WTC11 (cell line): Measurements from ENCODE around the gene TIMP2. TPM values are rescaled to one million over a fixed set of nuclear protein-coding genes. Genes with fewer than 3 reads are reported as not detected.

Experiments used
- ATAC-seq: fragments of 200-7000 bp; cut with Tn5 transposase; 2 replicates; pipeline ENCODE4 v1.10.0; 2021; ENCODE audit warnings: mild to moderate bottlenecking, moderate library complexity
- CTCF ChIA-PET: fragments of 300-600 bp; sonication (Branson Sonifier 250); formaldehyde crosslinking; loops from one replicate; lab custom pipeline; 2021; ENCODE audit warnings: antibody characterized with exemption; lab: Charles Lee
- POLR2A ChIA-PET: fragments of 350-600 bp; sonication (Branson Sonifier 250); formaldehyde crosslinking; loops from one replicate; lab custom pipeline; 2021; ENCODE audit warnings: antibody characterized with exemption; lab: Charles Lee
- DNase-seq: peaks from one replicate; pipeline ENCODE4 v3.0.0; 2021; ENCODE audit warnings: low spot score
- H3K27ac Mint-ChIP-seq: 2 replicates; pipeline ENCODE4 v1.8.0; 2021; ENCODE audit warnings: mixed read lengths
- H3K27me3 Mint-ChIP-seq: 2 replicates; pipeline ENCODE4 v1.8.0; 2021; ENCODE audit warnings: low read depth, mild to moderate bottlenecking, moderate library complexity, mixed read lengths
- H3K36me3 Mint-ChIP-seq: 2 replicates; pipeline ENCODE4 v1.8.0; 2021; ENCODE audit warnings: mixed read lengths
- H3K4me1 Mint-ChIP-seq: 2 replicates; pipeline ENCODE4 v1.8.0; 2022; ENCODE audit warnings: mixed read lengths
- H3K4me3 Mint-ChIP-seq: 2 replicates; pipeline ENCODE4 v1.8.0; 2021; ENCODE audit warnings: mild to moderate bottlenecking, moderate library complexity, mixed read lengths
- H3K9me3 Mint-ChIP-seq: 2 replicates; pipeline ENCODE4 v1.8.0; 2021; ENCODE audit warnings: mixed read lengths
- ATF1 ChIP-seq: sonication (generic); formaldehyde crosslinking; IDR thresholded peaks from 2 replicates; pipeline ENCODE4 v1.8.1; 2023; ENCODE audit warnings: mild to moderate bottlenecking, moderate library complexity, missing genetic modification reagents
- ETV6 ChIP-seq: sonication (generic); formaldehyde crosslinking; IDR thresholded peaks from 2 replicates; pipeline ENCODE4 v1.8.1; 2022; ENCODE audit warnings: mild to moderate bottlenecking, missing genetic modification reagents
- FOXJ3 ChIP-seq: sonication (generic); formaldehyde crosslinking; IDR thresholded peaks from 2 replicates; pipeline ENCODE4 v1.9.0; 2021; ENCODE audit warnings: missing genetic modification reagents, mild to moderate bottlenecking, borderline replicate concordance
- GRHL2 ChIP-seq: fragments of 250-450 bp; sonication (Bioruptor Pico); IDR thresholded peaks from 2 replicates; pipeline ENCODE4 v1.8.0; 2022; ENCODE audit warnings: mild to moderate bottlenecking, moderate library complexity; ENCODE audit not compliant: insufficient replicate concordance, severe bottlenecking
- MYBL2 ChIP-seq: sonication (generic); formaldehyde crosslinking; IDR thresholded peaks from 2 replicates; pipeline ENCODE4 v1.8.1; 2023; ENCODE audit warnings: mild to moderate bottlenecking, moderate library complexity, missing genetic modification reagents
- NR1H2 ChIP-seq: sonication (generic); formaldehyde crosslinking; IDR thresholded peaks from 2 replicates; pipeline ENCODE4 v1.9.0; 2021; ENCODE audit warnings: mild to moderate bottlenecking, moderate library complexity, missing genetic modification reagents
- NR2C2 ChIP-seq: sonication (generic); formaldehyde crosslinking; IDR thresholded peaks from 2 replicates; pipeline ENCODE4 v1.8.0; 2022; ENCODE audit warnings: mild to moderate bottlenecking, missing genetic modification reagents
- OVOL2 ChIP-seq: fragments of 250-450 bp; sonication (Bioruptor Pico); IDR thresholded peaks from 2 replicates; pipeline ENCODE4 v1.9.0; 2021; ENCODE audit warnings: mild to moderate bottlenecking, borderline replicate concordance
- TEAD4 ChIP-seq: sonication (generic); formaldehyde crosslinking; IDR thresholded peaks from 2 replicates; pipeline ENCODE4 v1.8.0; 2022; ENCODE audit warnings: mild to moderate bottlenecking, missing genetic modification reagents
- ZNF138 ChIP-seq: sonication (generic); formaldehyde crosslinking; conservative IDR thresholded peaks from 2 replicates; pipeline ENCODE4 v1.8.1; 2022; ENCODE audit warnings: mild to moderate bottlenecking, moderate library complexity, missing genetic modification reagents
- total RNA-seq: library from RNA; stranded (reverse); gene quantifications from 3 replicates; pipeline ENCODE4 v1.2.3, GENCODE V29; 2021
- TF ChIP-seq, protein P1 (sequence below): sonication (generic); formaldehyde crosslinking; IDR thresholded peaks from 2 replicates; pipeline ENCODE4 v1.8.1; 2023; ENCODE audit warnings: mild to moderate bottlenecking, missing genetic modification reagents
- TF ChIP-seq, protein P2 (sequence below): sonication (generic); formaldehyde crosslinking; IDR thresholded peaks from 2 replicates; pipeline ENCODE4 v1.8.0; 2023; ENCODE audit warnings: missing genetic modification reagents, mild to moderate bottlenecking, borderline replicate concordance
- TF ChIP-seq, protein P3 (sequence below): sonication (generic); formaldehyde crosslinking; IDR thresholded peaks from 2 replicates; pipeline ENCODE4 v1.8.0; 2022; ENCODE audit warnings: mild to moderate bottlenecking, missing genetic modification reagents
- TF ChIP-seq, protein P4 (sequence below): sonication (generic); formaldehyde crosslinking; IDR thresholded peaks from 2 replicates; pipeline ENCODE4 v1.8.0; 2022; ENCODE audit warnings: mild to moderate bottlenecking, missing genetic modification reagents
- TF ChIP-seq, protein P5 (sequence below): sonication (generic); formaldehyde crosslinking; IDR thresholded peaks from 2 replicates; pipeline ENCODE4 v1.8.0; 2022; ENCODE audit warnings: missing genetic modification reagents

Gene TIMP2
- total RNA-seq, 1 experiment from 2014 or later, result 37.1 TPM

DNA sequence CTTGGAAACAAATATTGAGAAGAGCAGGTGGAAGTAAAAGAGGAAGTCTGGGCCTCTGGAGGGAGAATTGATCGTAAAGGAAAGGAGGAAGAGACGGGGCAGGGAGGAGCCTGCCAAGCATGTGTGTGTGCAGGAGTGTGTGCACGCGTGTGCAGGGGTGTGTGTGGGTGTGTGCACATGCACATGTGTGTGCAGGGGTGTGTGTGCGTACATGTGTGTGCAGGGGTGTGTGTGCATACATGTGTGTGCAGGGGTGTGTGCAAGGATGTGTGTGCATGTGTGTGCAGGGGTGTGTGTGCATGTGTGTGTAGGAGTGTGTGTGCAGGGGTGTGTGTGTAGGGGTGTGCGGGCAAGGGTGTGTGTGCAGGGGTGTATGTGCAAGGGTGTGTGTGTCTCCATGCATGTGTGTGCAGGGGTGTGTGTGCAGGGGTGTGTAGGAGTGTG lies 32.2 kb downstream of the TIMP2 start:
- ChIA-PET POLR2A (no interaction called here), CTCF (no interaction called here)
- Mint-ChIP-seq H3K4me1 (no peaks in the 10 kb centered on the region), H3K36me3 (no peaks in the 10 kb centered on the region), H3K27me3 (no peaks in the 10 kb centered on the region), H3K4me3 (no peak overlapping the region), H3K9me3 (no peaks in the 10 kb centered on the region), H3K27ac (peak overlapping the region; percentile 46)
- no peak for DNase-seq
- no peak for ATAC-seq
- TF ChIP-seq, protein P1, sequence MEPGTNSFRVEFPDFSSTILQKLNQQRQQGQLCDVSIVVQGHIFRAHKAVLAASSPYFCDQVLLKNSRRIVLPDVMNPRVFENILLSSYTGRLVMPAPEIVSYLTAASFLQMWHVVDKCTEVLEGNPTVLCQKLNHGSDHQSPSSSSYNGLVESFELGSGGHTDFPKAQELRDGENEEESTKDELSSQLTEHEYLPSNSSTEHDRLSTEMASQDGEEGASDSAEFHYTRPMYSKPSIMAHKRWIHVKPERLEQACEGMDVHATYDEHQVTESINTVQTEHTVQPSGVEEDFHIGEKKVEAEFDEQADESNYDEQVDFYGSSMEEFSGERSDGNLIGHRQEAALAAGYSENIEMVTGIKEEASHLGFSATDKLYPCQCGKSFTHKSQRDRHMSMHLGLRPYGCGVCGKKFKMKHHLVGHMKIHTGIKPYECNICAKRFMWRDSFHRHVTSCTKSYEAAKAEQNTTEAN, result peak; percentile 65; the same call in 1 of the 2 replicates
- TF ChIP-seq FOXJ3 (CRISPR knock-in tag), result no peak

DNA sequence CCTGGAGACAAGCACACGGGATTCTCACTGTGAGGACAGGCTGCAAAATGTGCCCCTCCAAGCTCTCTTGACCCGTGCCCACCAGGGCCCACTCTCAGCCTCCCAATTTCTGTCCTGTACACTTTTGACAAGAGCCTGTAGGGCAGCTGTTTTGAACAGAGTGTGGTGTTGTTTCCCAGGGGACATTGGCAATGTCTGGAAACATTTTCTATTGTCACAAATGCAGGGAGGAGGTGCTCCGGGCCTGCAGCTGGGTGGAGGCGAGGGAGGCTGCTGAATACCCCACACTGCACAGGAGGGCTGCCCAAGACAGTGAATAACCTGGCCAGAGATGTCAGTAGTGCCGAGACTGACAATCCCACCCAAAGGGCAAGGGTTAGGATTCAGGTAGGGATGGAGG lies 32.7 kb downstream of the TIMP2 start:
- no peaks in the 10 kb centered on the region for H3K9me3 Mint-ChIP-seq
- TF ChIP-seq, protein P2, sequence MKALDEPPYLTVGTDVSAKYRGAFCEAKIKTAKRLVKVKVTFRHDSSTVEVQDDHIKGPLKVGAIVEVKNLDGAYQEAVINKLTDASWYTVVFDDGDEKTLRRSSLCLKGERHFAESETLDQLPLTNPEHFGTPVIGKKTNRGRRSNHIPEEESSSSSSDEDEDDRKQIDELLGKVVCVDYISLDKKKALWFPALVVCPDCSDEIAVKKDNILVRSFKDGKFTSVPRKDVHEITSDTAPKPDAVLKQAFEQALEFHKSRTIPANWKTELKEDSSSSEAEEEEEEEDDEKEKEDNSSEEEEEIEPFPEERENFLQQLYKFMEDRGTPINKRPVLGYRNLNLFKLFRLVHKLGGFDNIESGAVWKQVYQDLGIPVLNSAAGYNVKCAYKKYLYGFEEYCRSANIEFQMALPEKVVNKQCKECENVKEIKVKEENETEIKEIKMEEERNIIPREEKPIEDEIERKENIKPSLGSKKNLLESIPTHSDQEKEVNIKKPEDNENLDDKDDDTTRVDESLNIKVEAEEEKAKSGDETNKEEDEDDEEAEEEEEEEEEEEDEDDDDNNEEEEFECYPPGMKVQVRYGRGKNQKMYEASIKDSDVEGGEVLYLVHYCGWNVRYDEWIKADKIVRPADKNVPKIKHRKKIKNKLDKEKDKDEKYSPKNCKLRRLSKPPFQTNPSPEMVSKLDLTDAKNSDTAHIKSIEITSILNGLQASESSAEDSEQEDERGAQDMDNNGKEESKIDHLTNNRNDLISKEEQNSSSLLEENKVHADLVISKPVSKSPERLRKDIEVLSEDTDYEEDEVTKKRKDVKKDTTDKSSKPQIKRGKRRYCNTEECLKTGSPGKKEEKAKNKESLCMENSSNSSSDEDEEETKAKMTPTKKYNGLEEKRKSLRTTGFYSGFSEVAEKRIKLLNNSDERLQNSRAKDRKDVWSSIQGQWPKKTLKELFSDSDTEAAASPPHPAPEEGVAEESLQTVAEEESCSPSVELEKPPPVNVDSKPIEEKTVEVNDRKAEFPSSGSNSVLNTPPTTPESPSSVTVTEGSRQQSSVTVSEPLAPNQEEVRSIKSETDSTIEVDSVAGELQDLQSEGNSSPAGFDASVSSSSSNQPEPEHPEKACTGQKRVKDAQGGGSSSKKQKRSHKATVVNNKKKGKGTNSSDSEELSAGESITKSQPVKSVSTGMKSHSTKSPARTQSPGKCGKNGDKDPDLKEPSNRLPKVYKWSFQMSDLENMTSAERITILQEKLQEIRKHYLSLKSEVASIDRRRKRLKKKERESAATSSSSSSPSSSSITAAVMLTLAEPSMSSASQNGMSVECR (CRISPR knock-in tag), result no peak
- TF ChIP-seq, protein P3, sequence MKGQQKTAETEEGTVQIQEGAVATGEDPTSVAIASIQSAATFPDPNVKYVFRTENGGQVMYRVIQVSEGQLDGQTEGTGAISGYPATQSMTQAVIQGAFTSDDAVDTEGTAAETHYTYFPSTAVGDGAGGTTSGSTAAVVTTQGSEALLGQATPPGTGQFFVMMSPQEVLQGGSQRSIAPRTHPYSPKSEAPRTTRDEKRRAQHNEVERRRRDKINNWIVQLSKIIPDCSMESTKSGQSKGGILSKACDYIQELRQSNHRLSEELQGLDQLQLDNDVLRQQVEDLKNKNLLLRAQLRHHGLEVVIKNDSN (CRISPR knock-in tag), result no peak
- no peak for TF ChIP-seq NR1H2
- TF ChIP-seq MYBL2 (CRISPR knock-in tag), result no peak
- no peak for TF ChIP-seq ETV6
- TF ChIP-seq NR2C2 (CRISPR knock-in tag), result no peak
- no peak for TF ChIP-seq ZNF138 (CRISPR knock-in tag)
- TF ChIP-seq ATF1, result no peak
- no peak for TF ChIP-seq TEAD4 (CRISPR knock-in tag)
- TF ChIP-seq, protein P4, sequence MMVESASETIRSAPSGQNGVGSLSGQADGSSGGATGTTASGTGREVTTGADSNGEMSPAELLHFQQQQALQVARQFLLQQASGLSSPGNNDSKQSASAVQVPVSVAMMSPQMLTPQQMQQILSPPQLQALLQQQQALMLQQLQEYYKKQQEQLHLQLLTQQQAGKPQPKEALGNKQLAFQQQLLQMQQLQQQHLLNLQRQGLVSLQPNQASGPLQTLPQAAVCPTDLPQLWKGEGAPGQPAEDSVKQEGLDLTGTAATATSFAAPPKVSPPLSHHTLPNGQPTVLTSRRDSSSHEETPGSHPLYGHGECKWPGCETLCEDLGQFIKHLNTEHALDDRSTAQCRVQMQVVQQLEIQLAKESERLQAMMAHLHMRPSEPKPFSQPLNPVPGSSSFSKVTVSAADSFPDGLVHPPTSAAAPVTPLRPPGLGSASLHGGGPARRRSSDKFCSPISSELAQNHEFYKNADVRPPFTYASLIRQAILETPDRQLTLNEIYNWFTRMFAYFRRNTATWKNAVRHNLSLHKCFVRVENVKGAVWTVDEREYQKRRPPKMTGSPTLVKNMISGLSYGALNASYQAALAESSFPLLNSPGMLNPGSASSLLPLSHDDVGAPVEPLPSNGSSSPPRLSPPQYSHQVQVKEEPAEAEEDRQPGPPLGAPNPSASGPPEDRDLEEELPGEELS (CRISPR knock-in tag), result no peak
- TF ChIP-seq, protein P1, result no peak
- TF ChIP-seq, protein P5, sequence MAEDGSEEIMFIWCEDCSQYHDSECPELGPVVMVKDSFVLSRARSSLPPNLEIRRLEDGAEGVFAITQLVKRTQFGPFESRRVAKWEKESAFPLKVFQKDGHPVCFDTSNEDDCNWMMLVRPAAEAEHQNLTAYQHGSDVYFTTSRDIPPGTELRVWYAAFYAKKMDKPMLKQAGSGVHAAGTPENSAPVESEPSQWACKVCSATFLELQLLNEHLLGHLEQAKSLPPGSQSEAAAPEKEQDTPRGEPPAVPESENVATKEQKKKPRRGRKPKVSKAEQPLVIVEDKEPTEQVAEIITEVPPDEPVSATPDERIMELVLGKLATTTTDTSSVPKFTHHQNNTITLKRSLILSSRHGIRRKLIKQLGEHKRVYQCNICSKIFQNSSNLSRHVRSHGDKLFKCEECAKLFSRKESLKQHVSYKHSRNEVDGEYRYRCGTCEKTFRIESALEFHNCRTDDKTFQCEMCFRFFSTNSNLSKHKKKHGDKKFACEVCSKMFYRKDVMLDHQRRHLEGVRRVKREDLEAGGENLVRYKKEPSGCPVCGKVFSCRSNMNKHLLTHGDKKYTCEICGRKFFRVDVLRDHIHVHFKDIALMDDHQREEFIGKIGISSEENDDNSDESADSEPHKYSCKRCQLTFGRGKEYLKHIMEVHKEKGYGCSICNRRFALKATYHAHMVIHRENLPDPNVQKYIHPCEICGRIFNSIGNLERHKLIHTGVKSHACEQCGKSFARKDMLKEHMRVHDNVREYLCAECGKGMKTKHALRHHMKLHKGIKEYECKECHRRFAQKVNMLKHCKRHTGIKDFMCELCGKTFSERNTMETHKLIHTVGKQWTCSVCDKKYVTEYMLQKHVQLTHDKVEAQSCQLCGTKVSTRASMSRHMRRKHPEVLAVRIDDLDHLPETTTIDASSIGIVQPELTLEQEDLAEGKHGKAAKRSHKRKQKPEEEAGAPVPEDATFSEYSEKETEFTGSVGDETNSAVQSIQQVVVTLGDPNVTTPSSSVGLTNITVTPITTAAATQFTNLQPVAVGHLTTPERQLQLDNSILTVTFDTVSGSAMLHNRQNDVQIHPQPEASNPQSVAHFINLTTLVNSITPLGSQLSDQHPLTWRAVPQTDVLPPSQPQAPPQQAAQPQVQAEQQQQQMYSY, result no peak
- no peak for TF ChIP-seq GRHL2 (CRISPR knock-in tag)
- TF ChIP-seq OVOL2 (CRISPR knock-in tag), result no peak
- TF ChIP-seq, all 79 proteins: peak for 0
- Mint-ChIP-seq H3K4me1 (no peaks in the 10 kb centered on the region), H3K4me3 (no peak overlapping the region), H3K27me3 (no peaks in the 10 kb centered on the region), H3K36me3 (no peaks in the 10 kb centered on the region), H3K27ac (peak overlapping the region; percentile 46; the same call in 1 of the 2 replicates)
- POLR2A ChIA-PET, result interaction anchor here (0.6 kb wide), 1 partner anchor 48 kb away, joined by 11 read pairs; no protein-coding TSS in a partner anchor
- DNase-seq (no peak), ATAC-seq (no peak)
- CTCF ChIA-PET, result no interaction called here
